Lung (tissue), 12 donors: ENCODE data around the gene CCDC38. TPM values are rescaled to one million over a fixed set of nuclear protein-coding genes. Genes with fewer than 3 reads are reported as not detected.

Source experiments
- ATAC-seq: fragments of 200-7000 bp; cut with Tn5 transposase; one replicate; pipeline ENCODE4 v1.9.1; 2020; ENCODE audit warnings: moderate number of reproducible peaks; ENCODE audit not compliant: insufficient read depth, low FRiP score
- DNase-seq, 3 donors: peaks; one replicate each; pipeline ENCODE4 v3.0.0-alpha.2; 2013 to 2017
- H3K27ac ChIP-seq, 2 donors: one replicate each; pipeline ENCODE4 v1.5.1; 2013; ENCODE audit warnings: mild to moderate bottlenecking in 2 of 2, moderate library complexity in 2 of 2, control low read depth in 1 of 2, inconsistent platforms in 1 of 2, low read depth in 1 of 2, low read length in 1 of 2
- H3K27me3 ChIP-seq, 3 donors: one replicate each; pipeline ENCODE4 v1.5.1; 2013; ENCODE audit warnings: low read length in 2 of 3; ENCODE audit not compliant: control insufficient read depth in 3 of 3, insufficient read depth in 3 of 3
- H3K36me3 ChIP-seq, 4 donors: one replicate each; pipeline ENCODE4 v1.5.1; 2013; ENCODE audit warnings: low read length in 4 of 4, mild to moderate bottlenecking in 1 of 4, moderate library complexity in 1 of 4; ENCODE audit not compliant: control insufficient read depth in 4 of 4, insufficient read depth in 4 of 4
- H3K4me1 ChIP-seq, 5 donors: one replicate each; pipeline ENCODE4 v1.5.1; 2013; ENCODE audit warnings: low read length in 5 of 5, mild to moderate bottlenecking in 2 of 5, moderate library complexity in 1 of 5; ENCODE audit not compliant: control insufficient read depth in 5 of 5, insufficient read depth in 5 of 5
- H3K4me3 ChIP-seq: one replicate; pipeline ENCODE4 v1.5.1; 2013; ENCODE audit warnings: mild to moderate bottlenecking, control low read depth, moderate library complexity
- H3K9ac ChIP-seq, 2 donors: one replicate each; pipeline ENCODE4 v1.5.1; 2013; ENCODE audit warnings: low read length in 2 of 2, control low read depth in 1 of 2; ENCODE audit not compliant: insufficient read depth in 1 of 2
- H3K9me3 ChIP-seq, 4 donors: one replicate each; pipeline ENCODE4 v1.5.1; 2013; ENCODE audit warnings: low read length in 3 of 4, mild to moderate bottlenecking in 1 of 4, moderate library complexity in 1 of 4; ENCODE audit not compliant: control insufficient read depth in 4 of 4, insufficient read depth in 3 of 4
- WGBS, 2 donors: extraction: QIAGEN DNeasy Blood & Tissue Kit; methylation state at CpG; one replicate each; pipeline ENCODE4 v1.1.7; 2013; 5-methylcytosine and 5-hydroxymethylcytosine counted together
- polyA plus RNA-seq, 2 donors: library from polyadenylated mRNA; stranded (reverse); fragments of 200-250 nt; gene quantifications; one replicate each; pipeline ENCODE4 v1.2.1, GENCODE V29; 2013
- total RNA-seq, 2 donors: library from RNA; depleted of rRNA in 1 of 2; stranded (reverse); fragments of >200 nt in 1 of 2; gene quantifications; one replicate each; pipeline ENCODE4 v1.2.1, GENCODE V29; 2014 to 2021
- TF ChIP-seq, protein P1 (sequence below): IDR thresholded peaks from 2 replicates; pipeline ENCODE4 v1.5.1; 2012; ENCODE audit warnings: mild to moderate bottlenecking; ENCODE audit errors: control extremely low read depth, extremely low read depth
- donor health status: control.
- donor health status: control.
- donor health status: Bipolar disorder and iron deficiency.
- donor health status: healthy.
- donor health status: DM: yes; HTN: yes; CAD: no.

Gene CCDC38
- total and polyA plus RNA-seq, 4 donors, result 0.04 to 0.15 (median 0.05) TPM; not detected in 1

DNA sequence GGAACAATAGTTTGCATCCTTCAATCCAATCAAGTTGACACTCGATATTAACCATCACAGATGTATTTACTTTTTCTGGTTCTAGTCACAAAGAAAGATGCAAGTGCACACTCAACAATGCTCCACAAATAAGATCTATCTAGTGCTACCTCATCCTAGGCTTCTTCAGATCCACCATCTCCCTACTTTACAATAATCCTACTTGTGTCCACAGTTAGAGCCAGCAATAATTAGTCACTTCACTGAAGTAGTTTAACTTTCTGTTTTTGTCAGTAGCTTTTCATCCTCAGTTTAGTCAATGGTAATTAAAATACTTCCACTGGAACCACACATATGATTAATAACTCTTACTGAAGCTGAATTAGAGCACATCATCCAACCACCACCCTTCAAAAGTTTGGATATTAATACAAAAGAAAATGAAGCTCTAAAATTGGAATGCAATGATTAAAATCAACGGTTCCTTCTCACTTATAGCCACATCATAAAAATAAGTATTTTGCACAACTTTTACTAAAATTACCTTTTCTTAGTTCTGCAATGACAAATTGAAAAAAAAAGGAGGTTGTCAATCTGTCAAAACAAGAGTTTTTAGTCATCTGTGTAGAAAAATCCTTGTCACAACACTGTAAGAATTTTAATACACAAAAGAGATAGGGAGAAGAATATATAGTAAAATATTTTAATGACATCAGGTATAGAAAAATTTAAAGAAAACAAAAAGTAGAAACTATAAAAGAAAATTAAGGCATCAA lies 111.9 kb downstream of the CCDC38 start:
- WGBS, 2 donors, result 70 to 85% methylated on average over 2 of the region's 2 CpGs
- no peaks in the 10 kb centered on the region for H3K27me3 ChIP-seq
- no peak for DNase-seq
- TF ChIP-seq, protein P1, sequence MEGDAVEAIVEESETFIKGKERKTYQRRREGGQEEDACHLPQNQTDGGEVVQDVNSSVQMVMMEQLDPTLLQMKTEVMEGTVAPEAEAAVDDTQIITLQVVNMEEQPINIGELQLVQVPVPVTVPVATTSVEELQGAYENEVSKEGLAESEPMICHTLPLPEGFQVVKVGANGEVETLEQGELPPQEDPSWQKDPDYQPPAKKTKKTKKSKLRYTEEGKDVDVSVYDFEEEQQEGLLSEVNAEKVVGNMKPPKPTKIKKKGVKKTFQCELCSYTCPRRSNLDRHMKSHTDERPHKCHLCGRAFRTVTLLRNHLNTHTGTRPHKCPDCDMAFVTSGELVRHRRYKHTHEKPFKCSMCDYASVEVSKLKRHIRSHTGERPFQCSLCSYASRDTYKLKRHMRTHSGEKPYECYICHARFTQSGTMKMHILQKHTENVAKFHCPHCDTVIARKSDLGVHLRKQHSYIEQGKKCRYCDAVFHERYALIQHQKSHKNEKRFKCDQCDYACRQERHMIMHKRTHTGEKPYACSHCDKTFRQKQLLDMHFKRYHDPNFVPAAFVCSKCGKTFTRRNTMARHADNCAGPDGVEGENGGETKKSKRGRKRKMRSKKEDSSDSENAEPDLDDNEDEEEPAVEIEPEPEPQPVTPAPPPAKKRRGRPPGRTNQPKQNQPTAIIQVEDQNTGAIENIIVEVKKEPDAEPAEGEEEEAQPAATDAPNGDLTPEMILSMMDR, result no peak
- peaks cover 0 to 7% (median 0%) of the 10 kb centered on the region in 5 donors for H3K4me1 ChIP-seq
- no peaks in the 10 kb centered on the region for H3K36me3 ChIP-seq
- no peak overlapping the region for H3K27ac ChIP-seq
- H3K9ac ChIP-seq, result no peak overlapping the region
- no peak for ATAC-seq
- no peak overlapping the region for H3K4me3 ChIP-seq
- H3K9me3 ChIP-seq, result no peaks in the 10 kb centered on the region

DNA sequence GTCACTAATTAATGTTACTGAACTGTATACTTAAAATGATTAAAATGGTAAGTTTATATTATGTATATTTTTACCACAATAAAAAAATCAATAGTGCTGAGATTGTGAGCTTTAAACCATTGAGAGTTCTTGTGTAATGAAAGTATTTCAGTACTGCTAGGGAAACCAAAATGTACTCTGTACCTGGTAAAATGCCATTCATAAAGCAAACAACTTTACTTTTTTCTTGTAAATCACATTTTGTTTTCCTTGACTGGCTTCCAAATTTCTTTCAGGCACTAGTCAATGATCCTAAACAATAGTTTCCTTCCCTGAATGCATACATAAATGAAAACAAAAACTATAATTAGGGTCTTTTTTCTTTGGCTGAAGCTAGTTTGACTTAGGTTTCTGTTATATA lies 113.0 kb downstream of the CCDC38 start:
- Histone ChIP-seq H3K27ac (no peak overlapping the region), H3K9ac (no peak overlapping the region), H3K9me3 (no peaks in the 10 kb centered on the region), H3K27me3 (no peaks in the 10 kb centered on the region), H3K4me3 (no peak overlapping the region), H3K36me3 (no peaks in the 10 kb centered on the region), H3K4me1 (peaks cover 0 to 7% (median 0%) of the 10 kb centered on the region in 5 donors)
- ATAC-seq (no peak), DNase-seq (peak in 2 of 3 donors; percentile 26 to 45)
- TF ChIP-seq, protein P1, result no peak

- WGBS, 2 donors, result 3% methylated on average over 1 of the region's 1 CpG
- Histone ChIP-seq H3K27ac (no peak overlapping the region), H3K4me3 (no peak overlapping the region), H3K4me1 (no peaks in the 10 kb centered on the region), H3K9me3 (no peaks in the 10 kb centered on the region), H3K36me3 (no peaks in the 10 kb centered on the region), H3K27me3 (no peaks in the 10 kb centered on the region), H3K9ac (no peak overlapping the region)
- DNase-seq (peak; percentile 36 to 67 (median 65)), ATAC-seq (no peak)
- TF ChIP-seq, protein P1, result peak; percentile 40
Measured at GRCh38 chr12:95820096-95820703, 122.2 kb downstream of the CCDC38 start.

Other genes with a start within 250 kb of the CCDC38 start
- gene NTN4, start 151.8 kb downstream of the CCDC38 start, total RNA-seq, result 10 to 100 TPM; 66.1 to 72.4 TPM
- gene NTN4, start 151.8 kb downstream of the CCDC38 start, polyA plus RNA-seq, result 10 to 100 TPM; 22.1 to 40.9 TPM
- gene SNRPF, start 83.7 kb downstream of the CCDC38 start, total RNA-seq, result 10 to 100 TPM; 11.7 to 23.3 TPM
- 10 to 100 TPM; 29.1 to 83.1 TPM for gene SNRPF, start 83.7 kb downstream of the CCDC38 start, polyA plus RNA-seq
- 1 to 10 TPM in 1 of 2 donors, under 1 TPM in 1; 0.51 to 1.3 TPM for gene AMDHD1, start 717 bp upstream of the CCDC38 start, total RNA-seq
- 1 to 10 TPM; 1.1 to 1.9 TPM for gene AMDHD1, start 717 bp upstream of the CCDC38 start, polyA plus RNA-seq
- gene HAL, start 53.7 kb upstream of the CCDC38 start, total RNA-seq, result 1 to 10 TPM; 2.3 to 6.1 TPM
- 1 to 10 TPM; 1.2 to 7.9 TPM for gene HAL, start 53.7 kb upstream of the CCDC38 start, polyA plus RNA-seq
- 100 to 1,000 TPM; 168 to 262 TPM for gene LTA4H, start 93.0 kb upstream of the CCDC38 start, total RNA-seq
- gene LTA4H, start 93.0 kb upstream of the CCDC38 start, polyA plus RNA-seq, result 100 to 1,000 TPM; 145 to 176 TPM